Raji (cell line): Measurements from ENCODE around the gene MRPS21.

Experiments
- POLR2A ChIP-seq: IDR thresholded peaks from 2 replicates; pipeline ENCODE4 v1.6.1; 2011; ENCODE audit warnings: low read depth, low read length, control low read depth; ENCODE audit not compliant: insufficient read depth

MRPS21 gene

GRCh38 chr1:150311762-150312161 lies 18.1 kb downstream of the MRPS21 start:
- no peak for TF ChIP-seq POLR2A

- no peak for TF ChIP-seq POLR2A
Observed at GRCh38 chr1:150320667-150320978, 27.0 kb downstream of the MRPS21 start.

- TF ChIP-seq POLR2A: no peak
Observed at GRCh38 chr1:150321826-150322166, 28.1 kb downstream of the MRPS21 start.

- no peak for TF ChIP-seq POLR2A
Observed at GRCh38 chr1:150322310-150322709, 28.6 kb downstream of the MRPS21 start.

- no peak for TF ChIP-seq POLR2A
Observed at GRCh38 chr1:150332651-150333290, 39.1 kb downstream of the MRPS21 start.

DNA sequence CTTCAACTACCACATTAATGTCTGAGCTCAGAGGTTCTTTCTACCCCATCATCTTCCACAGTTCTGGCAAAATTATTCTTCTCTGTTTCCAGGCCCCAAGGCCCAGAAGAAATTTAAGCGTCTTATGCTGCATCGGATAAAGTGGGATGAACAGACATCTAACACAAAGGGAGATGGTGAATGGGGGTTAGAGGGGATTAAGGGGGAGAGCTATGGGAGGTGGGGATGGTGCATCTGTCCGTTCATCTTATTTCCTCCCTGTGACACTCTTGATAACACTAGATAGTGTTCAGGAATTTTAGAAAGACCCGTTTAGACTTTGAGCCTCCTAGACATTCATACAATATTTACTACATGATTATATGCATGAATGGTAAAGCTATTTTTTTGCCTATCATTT lies 52.7 kb downstream of the MRPS21 start:
- no peak for TF ChIP-seq POLR2A

- TF ChIP-seq POLR2A: no peak
Observed at GRCh38 chr1:150352866-150353265, 59.2 kb downstream of the MRPS21 start.
